Suppressor macrophage treated with lipopolysaccharide for 4 hours (primary cell): ENCODE data around the gene IGF2BP2.
"Not testable (repeated sequence)": the region's sequence is repeated elsewhere in the genome, so short reads cannot be mapped to it uniquely, and the experiment has no call there.

Experiments
- DNase-seq: peaks from one replicate; pipeline ENCODE4 v3.0.0-alpha.2; 2020

The IGF2BP2 gene

DNA sequence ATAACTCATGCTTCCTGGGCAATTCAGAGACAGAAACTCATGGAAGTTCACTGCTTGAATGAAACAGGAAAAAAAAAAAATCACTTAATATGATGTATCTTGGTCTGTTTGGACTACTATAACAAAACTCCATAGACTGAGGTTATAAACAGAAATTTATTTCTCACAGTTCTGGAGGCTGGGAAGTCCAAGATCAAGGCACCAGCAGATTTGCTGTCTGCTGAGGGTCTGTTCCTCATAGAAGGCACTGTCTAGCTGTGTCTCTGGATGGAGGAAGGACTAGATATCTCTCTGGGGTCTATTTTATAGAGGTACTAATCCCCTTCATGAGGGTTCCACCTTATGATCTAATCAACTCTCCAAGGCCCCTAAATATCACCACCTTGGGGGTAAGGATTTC is 119.3 kb downstream of the IGF2BP2 start:
- no peak for DNase-seq

DNA sequence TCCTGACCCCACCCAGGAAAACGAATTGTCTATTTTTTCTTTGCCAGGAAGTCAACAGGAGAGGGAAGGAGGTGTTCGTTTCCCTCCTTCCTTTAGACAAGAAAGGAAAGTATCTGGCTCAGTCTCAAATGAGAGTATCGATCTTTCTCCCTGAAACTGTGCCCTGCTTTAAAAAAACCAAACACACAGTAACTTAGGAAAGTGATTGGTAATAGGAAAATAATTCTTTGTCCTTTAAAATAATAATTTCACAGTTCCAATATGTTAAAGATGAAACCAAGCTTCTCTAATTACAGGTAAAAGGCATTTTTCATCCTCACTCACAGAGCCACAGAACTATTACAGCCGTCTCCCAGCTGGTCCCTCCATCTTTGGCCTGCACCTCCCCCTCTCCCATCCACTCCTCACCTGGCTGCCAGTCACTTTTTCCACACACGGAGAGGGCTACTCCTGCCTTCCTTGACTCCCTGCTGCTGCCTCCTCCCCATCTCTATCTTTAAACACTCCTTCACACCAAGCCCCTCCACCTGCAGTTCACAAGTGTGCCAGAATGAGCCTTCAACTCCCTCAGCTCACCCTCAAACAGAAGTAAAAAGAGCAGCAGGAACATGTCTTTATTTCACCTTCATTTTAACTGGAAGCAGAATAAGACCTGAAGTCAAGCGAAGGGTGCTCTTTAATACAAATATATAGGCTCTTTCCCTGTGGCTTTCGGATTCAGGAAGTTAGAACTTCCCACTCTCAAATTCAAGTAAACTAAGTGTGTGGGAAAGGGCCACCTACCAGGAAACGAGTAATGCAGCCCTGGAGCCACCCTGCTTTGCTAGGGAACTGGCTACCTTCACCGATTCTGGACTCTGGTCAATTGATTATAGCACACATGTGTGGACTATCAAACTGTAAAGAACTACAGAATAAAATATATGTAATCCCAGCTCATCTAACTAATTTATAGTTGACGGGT is 122.3 kb downstream of the IGF2BP2 start:
- DNase-seq, result peak; percentile 52

DNA sequence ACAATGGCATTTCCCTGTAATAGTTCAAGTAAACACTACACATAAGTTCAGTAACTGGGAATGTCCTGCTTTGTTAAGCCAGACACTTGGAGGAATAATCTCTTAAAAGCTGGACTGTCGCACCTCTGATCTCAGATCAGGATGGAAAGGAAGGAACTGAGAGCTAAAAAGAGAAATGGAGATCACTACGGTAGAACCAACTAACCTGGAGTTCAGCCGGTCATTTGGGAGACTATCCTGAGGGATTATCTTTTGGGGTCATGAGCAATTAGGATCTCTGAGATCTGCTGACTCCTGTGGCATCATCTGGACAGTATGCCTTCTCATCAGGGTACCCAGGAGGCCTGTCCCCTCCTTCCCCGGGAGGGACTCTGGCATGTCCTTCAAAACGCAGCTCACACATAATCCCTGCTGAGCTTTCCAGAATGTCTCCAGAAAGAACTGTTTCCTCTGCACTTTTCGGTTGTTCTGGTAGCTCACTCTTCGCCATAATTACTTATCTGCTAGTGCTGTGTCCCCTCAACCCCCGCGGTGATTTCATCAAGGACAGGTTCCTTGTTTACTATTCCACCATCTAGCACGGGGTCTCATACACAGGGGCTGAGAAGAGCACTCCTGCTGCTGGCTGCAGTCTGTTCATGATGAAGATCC is 123.1 kb downstream of the IGF2BP2 start:
- DNase-seq, result no peak

DNA sequence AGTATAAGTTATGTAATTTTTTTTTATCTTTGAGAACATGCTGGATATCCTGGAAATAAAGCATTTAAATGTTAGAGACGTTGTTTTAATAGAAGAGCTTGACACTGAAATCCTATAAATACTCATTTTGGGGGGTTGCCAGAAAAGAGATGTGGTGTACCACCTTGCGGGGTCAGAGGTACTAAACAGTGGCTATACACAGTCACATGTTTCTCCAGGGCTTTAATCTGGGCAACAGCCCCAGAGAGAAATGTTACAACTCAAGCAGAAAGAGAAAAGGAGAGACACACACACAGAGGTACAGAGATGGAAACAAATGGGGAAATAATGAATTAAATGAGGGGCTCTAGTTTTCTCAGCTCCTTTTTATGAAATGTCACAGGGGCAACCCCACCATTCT is 124.9 kb downstream of the IGF2BP2 start:
- no peak for DNase-seq

DNA sequence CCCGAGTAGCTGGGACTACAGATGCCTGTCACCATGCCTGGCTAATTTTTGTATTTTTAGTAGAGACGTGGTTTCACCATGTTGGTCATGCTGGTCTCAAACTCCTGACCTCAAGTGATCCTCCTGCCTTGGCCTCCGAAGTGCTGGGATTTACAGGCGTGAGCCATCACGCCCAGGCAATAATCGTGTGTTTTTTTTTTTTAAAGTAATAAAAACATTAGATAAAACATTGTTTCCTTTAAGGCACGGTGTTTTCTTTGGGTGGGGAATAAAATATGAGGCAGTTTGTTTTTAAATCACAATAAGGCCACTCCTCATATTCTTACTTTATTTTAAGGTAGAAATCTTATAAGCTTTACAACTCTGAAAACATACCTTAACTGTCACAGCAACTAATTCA is 127.6 kb downstream of the IGF2BP2 start:
- not testable (repeated sequence) for DNase-seq

DNA sequence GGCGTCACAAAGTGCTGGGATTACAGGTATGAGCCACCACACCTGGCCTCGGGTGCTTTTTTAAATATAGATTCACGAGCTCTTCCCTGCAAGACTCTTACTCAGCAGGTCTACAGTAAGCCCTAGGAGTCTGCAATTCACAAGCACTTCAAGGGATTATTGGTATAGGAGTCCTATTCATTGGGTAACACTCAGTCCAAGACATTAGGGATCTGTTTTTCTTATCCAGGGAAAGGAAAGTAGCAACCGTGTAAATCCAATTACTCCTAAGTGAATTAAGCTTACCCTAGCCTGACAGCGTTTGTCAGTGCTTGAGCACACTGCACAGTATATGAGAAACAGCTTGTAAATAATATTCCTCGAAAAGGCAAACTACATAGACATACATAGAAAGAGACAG is 128.8 kb downstream of the IGF2BP2 start:
- no peak for DNase-seq

DNA sequence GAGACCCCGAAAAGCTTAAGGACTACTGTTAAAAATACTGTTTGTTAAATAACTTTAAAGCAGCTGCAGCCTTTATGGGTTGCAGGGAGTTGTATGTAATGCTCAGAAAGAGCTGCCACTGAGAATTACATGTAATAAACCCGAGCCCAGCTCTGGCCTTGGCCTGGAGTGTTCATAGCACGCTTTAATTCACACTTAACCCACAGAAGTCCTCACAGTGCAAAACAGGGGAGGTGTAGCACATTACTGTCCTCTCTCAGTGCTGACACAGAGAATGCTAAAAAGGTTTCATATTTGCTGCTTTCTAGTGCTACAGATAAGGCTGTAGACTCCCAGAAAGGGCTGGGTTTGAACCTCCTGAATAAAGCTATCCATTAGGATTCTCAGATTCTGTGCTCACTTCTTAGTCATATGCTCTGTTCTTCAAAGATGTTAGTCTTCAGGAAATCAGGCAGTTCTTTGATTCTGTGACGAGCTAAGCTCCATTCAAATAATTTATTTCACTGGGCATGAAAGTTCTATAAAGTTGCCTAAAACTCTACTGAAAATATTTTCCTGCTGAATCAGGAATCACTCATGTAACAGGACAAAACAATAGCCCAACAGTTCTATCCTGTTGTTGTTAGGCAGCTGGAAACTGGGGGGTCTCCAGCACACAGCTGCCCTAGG is 130.7 kb downstream of the IGF2BP2 start:
- no peak for DNase-seq

DNA sequence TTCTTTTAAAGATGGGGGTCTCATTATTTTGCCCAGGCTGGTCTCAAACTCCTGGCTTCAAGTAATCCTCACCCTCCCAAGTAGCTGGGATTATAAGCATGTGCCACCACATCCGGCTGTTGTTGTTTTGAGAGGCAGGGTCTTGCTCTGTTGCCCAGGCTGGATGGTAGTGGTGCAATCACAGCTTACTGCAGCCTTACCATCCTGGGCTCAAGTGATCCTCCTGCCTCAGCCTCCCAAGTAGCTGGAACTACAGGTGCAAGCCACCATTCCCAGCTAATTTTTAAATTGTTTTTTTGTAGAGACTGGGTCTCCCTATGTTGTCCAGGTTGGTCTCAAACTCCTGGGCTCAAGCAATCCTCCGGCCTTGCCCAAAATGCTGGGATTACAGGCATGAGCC is 133.2 kb downstream of the IGF2BP2 start:
- DNase-seq, result no peak

DNA sequence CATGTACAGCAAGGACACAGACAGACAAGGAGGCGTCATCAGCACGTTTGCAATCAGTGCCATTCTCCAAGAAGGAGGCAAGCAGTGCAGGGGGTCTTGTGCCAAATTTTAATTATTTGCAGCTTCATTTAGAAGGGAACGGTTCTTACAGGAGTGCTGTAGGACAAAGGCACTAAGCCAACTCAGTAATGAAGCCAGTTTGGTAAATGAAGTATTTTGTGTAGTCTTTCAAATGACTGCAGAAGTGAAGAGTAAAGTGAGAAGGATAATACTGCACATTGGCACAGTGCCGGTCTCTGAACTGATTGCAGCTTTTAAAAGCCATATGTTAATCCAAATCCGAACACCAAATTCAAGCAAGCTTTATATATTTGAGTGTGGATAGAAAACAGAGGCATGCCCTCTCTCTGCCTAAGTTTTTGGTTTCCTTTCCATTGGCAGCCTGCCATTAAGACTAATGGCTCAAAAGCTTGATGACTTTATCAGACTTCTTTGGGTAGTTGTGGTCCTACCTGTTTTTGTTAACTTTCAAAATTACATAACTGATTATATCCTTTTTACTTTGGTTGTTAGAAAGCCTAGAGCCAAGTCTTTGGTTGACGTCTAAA is 137.5 kb downstream of the IGF2BP2 start:
- no peak for DNase-seq

DNA sequence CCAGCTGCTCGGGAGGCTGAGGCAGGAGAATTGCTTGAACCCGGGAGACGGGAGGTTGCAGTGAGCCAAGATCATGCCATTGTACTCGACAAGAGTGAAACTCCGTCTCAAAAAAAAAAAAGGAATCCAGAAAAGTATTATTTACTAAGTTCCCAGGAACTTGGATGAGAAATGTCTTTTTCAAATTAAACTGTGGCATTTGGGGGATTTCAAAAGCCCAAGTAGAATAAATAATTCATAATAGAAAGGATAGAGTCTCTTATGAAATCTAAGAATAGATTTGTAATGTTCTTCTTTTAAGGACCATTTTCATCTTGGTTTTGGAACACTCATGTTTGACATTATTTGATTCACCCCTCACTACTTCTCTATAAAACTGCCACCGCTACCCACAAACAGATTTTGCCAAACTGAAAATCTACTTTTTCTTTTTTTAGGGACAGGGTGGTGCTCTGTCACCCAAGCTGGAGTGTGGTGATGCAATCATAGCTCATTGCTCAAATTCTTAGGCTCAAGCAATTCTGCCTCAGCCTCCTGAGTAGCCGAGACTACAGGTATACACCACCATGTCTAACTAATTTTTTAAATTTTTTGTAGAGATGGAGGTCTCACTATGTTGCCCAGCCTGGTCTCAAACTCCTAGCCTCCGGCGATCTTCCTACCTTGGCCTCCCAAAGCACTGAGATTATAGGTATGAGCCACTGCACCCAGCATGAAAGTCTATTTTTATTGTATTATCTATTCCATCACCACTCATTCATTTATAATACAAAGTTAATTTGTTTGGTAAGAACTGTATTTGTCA is 139.4 kb downstream of the IGF2BP2 start:
- peak; percentile 61 for DNase-seq

DNA sequence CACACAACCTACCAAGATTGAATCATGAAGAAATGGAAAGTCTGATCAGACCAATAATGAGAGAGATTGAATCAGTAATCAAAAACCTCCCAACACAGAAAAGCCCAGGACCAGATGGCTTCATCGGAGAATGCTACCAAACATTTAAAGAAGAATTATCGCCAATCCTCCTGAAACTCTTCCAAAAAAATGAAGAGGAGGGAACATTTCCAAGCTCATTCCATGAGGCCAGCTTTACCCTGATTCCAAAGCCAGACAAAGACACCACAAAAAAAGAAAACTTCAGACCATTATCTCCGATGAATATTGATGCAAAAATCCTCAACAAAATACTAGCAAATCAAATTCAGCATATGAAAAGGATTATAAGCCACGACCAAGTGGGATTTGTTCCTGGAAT is 144.6 kb downstream of the IGF2BP2 start:
- no peak for DNase-seq

DNA sequence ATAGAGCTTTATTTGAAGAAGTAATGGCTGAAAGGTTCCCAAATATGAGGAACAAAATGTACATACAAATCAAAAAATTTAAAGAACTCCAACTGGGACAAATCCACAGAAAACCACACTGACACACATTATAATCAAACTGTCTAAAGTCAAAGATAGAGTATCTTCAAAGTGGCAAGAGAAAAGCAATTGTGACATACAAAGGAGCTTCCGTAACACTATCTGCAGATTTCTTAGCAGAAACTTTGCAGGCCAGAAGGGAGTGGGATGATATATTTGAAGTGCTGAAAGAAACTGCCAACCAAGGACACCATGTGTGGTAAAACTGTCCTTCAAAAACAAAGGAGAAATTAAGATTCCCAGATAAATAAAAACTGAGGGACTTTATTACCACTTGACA is 146.8 kb downstream of the IGF2BP2 start:
- DNase-seq, result no peak

DNA sequence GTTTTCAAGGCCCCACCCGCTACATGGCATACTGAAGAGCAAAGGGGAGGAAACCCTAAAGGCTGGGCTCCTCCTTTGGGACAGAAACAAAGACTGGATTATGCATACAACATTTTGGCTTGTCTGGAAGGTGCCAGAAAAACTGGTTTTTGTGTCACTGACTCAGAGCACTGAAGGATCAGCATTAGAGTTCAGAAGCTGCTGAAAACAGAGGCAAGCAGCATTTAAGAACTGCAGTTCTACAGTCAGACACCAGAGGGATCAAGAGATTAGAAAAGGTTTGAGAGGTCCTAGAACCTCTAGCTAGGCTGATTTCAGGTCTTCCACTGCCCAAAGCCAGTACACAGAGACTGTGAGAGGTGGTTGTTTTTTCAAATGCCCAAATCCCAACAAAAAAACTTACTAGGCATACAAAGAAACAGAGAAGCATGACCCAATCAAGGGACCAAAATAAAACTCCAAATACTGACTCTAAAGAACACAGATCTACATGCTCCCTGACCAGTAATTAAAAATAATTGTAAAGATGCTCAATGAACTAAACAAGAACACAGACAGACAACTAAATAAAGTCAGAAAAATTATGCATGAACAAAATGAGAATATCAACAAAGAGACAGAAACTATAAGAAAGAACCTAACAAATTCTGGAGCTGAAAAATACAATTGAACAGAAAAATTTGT is 147.6 kb downstream of the IGF2BP2 start:
- DNase-seq, result peak; percentile 68

DNA sequence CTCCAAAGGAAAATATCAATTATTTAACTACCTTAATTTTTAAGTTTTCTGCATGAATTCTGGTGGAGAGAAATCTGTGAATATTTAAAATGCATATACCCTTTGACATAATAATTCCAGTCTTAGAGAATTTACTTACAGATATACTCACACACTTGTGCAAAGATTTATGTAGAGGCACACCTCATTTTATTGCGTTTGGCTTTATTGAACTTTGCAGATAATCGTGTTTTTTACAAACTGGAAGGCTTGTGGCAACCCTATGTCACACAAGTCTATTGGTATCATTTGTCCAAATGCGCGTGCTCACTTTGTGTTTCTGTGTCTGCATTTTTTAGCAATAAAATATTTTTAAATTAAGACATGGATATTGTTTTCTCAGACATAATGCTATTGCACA is 157.3 kb downstream of the IGF2BP2 start:
- no peak for DNase-seq

DNA sequence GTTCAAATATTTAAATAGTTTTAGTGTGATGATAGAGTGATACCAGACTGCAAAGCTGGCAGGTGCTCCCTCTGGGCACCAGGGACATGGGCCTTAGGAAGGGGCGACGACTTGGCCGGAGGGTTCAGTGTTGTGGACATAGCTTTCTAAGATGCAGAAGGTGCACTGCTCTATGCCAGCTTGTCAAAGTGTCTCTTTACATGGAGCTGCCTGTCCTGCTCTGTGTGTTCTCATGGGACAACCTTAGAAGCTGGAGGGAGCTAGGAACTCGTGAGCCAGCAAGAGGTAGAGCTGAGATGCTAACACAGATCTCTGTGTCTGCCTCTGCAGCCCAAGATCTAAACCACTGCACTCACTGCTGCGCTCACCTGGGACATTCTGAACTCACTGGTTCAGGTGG is 160.9 kb downstream of the IGF2BP2 start:
- no peak for DNase-seq

DNA sequence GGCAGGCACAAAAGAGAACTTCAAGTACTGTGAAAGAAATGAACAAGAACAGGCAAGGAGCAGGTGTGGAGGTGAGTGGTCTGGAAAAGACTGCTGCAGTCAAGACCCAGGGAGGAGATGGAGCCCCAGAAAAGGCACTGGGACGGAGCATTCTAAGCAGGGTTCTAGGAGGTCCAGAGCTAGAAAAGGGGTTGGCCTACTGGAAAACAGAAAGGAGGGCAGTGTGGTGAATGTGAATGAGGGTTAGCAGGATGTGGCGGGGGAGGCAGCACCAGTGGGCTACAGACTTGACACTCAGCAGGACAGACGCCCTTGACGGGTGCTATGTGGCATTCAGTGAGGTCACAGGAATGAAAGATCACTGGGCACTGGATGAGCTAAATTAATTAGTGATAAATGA is 163.1 kb downstream of the IGF2BP2 start:
- no peak for DNase-seq

DNA sequence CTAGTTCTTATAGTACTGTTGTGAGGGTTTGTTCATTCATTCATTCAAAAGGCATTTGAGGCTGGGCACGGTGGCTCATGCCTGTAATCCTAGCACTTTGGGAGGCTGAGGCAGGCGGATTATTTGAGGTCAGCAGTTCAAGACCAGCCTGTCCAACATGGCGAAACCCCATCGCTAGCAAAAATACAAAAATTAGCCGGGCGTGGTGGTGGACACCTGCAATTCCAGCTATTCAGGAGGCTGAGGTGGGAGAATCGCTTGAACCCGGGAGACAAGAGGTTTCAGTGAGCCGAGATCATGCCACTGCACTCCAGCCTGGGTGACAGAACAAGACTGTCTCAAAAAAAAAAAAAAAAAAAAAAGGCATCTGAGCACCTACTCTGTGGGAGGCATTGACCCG is 163.5 kb downstream of the IGF2BP2 start:
- not testable (repeated sequence) for DNase-seq

DNA sequence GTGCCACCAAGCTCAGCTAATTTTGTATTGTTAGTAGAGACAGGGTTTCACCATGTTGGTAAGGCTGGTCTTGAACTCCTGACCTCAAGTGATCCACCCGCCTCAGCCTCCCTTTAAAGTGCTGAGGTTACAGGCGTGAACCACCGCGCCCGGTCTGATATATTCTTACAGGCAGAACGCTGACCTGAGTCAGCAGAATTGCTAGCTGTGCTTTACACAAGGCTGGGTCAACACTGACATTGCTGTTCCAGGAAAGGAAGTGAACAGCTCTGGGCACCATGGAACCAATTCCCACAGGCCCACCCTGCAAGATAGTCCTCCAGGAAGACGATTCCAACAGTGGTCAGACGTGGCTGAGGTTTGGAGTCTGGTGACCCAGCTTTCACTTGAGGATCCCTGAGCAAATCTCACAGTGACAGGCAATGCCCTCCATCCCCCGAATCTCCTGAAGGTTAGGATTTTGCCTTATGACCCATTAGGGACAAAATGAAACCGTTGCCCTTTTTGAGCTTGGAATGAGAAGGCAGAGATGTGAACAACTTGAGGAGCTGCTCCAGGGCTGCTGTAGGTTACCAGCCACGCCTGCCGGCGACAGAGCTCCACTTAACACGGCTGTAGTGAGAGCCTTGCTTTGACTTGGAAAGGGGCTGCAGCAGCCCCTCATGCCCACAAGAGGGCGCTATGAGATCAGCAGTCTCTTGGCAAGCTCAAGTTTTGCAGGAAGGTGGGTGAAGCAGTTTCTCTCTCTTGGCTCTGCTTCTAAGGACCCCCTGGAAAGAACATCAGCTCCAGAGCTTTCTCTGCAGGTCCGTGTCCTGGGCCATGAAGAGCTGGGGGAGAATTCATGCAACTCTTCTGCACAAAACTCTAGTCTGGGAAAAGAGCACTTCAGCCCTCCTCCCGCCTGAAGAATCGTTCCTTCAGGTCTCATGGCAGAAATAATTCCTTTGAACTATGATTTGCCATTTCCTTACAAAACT is 164.6 kb downstream of the IGF2BP2 start:
- peak; percentile 83 for DNase-seq

DNA sequence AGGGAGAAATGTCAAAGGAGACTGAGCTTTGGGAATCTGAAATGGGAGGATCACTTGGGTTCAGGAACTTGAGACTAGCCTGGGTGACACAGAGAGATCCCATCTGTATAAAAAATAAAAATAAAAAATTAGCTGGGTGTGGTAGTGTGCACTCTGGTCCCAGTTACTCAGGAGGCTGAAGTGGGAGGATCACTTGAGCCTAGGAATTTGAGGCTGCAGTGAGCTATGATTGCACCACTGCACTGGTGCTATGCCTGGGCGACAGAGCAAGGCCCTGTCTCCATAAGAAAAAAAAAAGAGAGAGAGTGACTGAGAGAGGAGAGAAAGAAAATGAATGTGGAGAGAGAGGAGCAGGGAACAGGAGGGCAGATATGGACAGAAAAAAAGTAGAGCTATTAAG is 165.9 kb downstream of the IGF2BP2 start:
- no peak for DNase-seq

DNA sequence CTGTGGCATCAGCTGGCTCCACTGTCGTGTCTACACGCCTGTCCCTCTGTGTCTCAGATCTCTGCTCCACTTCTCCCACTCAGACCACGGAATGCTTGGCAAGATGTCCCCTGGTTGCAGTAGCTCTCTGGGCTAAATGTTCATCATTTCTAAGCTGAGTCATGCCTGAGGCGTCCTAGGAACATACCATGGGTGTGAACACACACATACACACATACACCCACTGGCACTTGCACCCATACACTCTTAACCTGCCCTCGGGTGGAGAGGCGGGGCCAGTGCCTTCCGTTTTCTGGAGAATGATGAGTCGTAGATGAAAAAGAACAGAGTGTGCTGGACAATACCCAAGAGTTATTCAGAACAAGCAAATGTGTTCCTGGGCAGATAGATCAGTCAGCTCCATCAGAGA is 166.3 kb downstream of the IGF2BP2 start:
- peak; percentile 3 for DNase-seq
